Neuronal stem cell (in vitro differentiated cells): ENCODE data around the gene PAX7.

ENCODE experiments used
- DNase-seq: peaks from one replicate; pipeline ENCODE4 v3.0.0-alpha.2; 2013; ENCODE audit warnings: low spot score
- H2AFZ ChIP-seq: one replicate; pipeline ENCODE4 v1.6.1; 2013; ENCODE audit warnings: mild to moderate bottlenecking, low read length, inconsistent platforms
- H2AK5ac ChIP-seq: 2 replicates; pipeline ENCODE4 v1.6.1; 2013; ENCODE audit warnings: low read depth, mild to moderate bottlenecking, inconsistent platforms, low read length, moderate library complexity, mixed read lengths
- H2BK120ac ChIP-seq: 2 replicates; pipeline ENCODE4 v1.6.1; 2013; ENCODE audit warnings: low read depth, mild to moderate bottlenecking, inconsistent platforms, low read length, moderate library complexity, mixed read lengths
- H2BK12ac ChIP-seq: one replicate; pipeline ENCODE4 v1.6.1; 2013; ENCODE audit warnings: low read length, inconsistent platforms
- H2BK15ac ChIP-seq: 2 replicates; pipeline ENCODE4 v1.6.1; 2013; ENCODE audit warnings: mild to moderate bottlenecking, low read length, inconsistent platforms, mixed read lengths
- H2BK5ac ChIP-seq: one replicate; pipeline ENCODE4 v1.6.1; 2013; ENCODE audit warnings: inconsistent platforms, mild to moderate bottlenecking, low read length, moderate library complexity
- H3K14ac ChIP-seq: one replicate; pipeline ENCODE4 v1.6.1; 2013; ENCODE audit warnings: low read length, inconsistent platforms
- H3K18ac ChIP-seq: 2 replicates; pipeline ENCODE4 v1.6.1; 2013; ENCODE audit warnings: low read length, inconsistent platforms
- H3K23ac ChIP-seq: 2 replicates; pipeline ENCODE4 v1.6.1; 2013; ENCODE audit warnings: low read depth, mild to moderate bottlenecking, mixed read lengths, low read length, inconsistent platforms; ENCODE audit not compliant: poor library complexity
- H3K27ac ChIP-seq: replicated peaks from 3 replicates; pipeline ENCODE4 v1.5.1; 2013; ENCODE audit warnings: low read length, inconsistent platforms
- H3K27me3 ChIP-seq, 3 experiments: 2 replicates each; pipeline ENCODE4 v1.6.1; 2013; ENCODE audit warnings: low read length in 3 of 3, mild to moderate bottlenecking in 2 of 3, inconsistent platforms in 1 of 3, low read depth in 1 of 3, mixed read lengths in 1 of 3, moderate library complexity in 1 of 3; ENCODE audit not compliant: control insufficient read depth in 3 of 3, insufficient read depth in 3 of 3
- H3K36me3 ChIP-seq, 2 donors: replicated peaks in 1 of 2; 2 replicates each; pipeline ENCODE4 v1.6.1; 2013; ENCODE audit warnings: low read length in 2 of 2; ENCODE audit not compliant: control insufficient read depth in 2 of 2, insufficient read depth in 2 of 2
- H3K4ac ChIP-seq: 2 replicates; pipeline ENCODE4 v1.6.1; 2013; ENCODE audit warnings: inconsistent platforms, mild to moderate bottlenecking, low read length, moderate library complexity
- H3K4me1 ChIP-seq, 2 donors: 1 replicate in 1 of 2; 2 replicates in 1 of 2; pipeline ENCODE4 v1.6.1; 2013; ENCODE audit warnings: low read length in 2 of 2, low read depth in 1 of 2; ENCODE audit not compliant: control insufficient read depth in 2 of 2, insufficient read depth in 1 of 2
- H3K4me2 ChIP-seq: one replicate; pipeline ENCODE4 v1.6.1; 2013; ENCODE audit warnings: mild to moderate bottlenecking, low read length, inconsistent platforms; ENCODE audit not compliant: insufficient read depth, poor library complexity, severe bottlenecking
- H3K4me3 ChIP-seq, 2 donors: 2 replicates each; pipeline ENCODE4 v1.5.1; 2013; ENCODE audit warnings: low read length in 2 of 2, mild to moderate bottlenecking in 2 of 2, inconsistent platforms in 1 of 2, moderate library complexity in 1 of 2
- H3K79me1 ChIP-seq: one replicate; pipeline ENCODE4 v1.6.1; 2013; ENCODE audit warnings: low read depth, mild to moderate bottlenecking, inconsistent platforms, low read length, moderate library complexity
- H3K9ac ChIP-seq: one replicate; pipeline ENCODE4 v1.6.1; 2013; ENCODE audit warnings: mild to moderate bottlenecking, low read depth, low read length, inconsistent platforms; ENCODE audit not compliant: poor library complexity
- H3K9me3 ChIP-seq, 2 donors: replicated peaks in 1 of 2; 2 replicates each; pipeline versions ENCODE3 to v1.6.1; 2013; ENCODE audit warnings: low read length in 2 of 2, mild to moderate bottlenecking in 2 of 2, inconsistent platforms in 1 of 2, low read depth in 1 of 2, mixed read lengths in 1 of 2, moderate library complexity in 1 of 2; ENCODE audit not compliant: control insufficient read depth in 2 of 2, insufficient read depth in 1 of 2
- H4K8ac ChIP-seq: one replicate; pipeline ENCODE4 v1.6.1; 2013; ENCODE audit warnings: low read depth, mild to moderate bottlenecking, inconsistent platforms, low read length, moderate library complexity
- H4K91ac ChIP-seq: one replicate; pipeline ENCODE4 v1.6.1; 2013; ENCODE audit warnings: low read length, low read depth, mild to moderate bottlenecking, inconsistent platforms; ENCODE audit not compliant: poor library complexity
- WGBS, 2 donors: extraction: QIAGEN DNeasy Blood & Tissue Kit; methylation state at CpG; one replicate each; pipeline ENCODE4 v1.1.7; 2013; ENCODE audit warnings: missing lambda C conversion rate in 2 of 2, mixed read lengths in 1 of 2; ENCODE audit not compliant: insufficient read length in 2 of 2, insufficient replicate concordance in 1 of 2; ENCODE audit errors: extremely low coverage in 2 of 2; 5-methylcytosine and 5-hydroxymethylcytosine counted together

PAX7 gene

DNA sequence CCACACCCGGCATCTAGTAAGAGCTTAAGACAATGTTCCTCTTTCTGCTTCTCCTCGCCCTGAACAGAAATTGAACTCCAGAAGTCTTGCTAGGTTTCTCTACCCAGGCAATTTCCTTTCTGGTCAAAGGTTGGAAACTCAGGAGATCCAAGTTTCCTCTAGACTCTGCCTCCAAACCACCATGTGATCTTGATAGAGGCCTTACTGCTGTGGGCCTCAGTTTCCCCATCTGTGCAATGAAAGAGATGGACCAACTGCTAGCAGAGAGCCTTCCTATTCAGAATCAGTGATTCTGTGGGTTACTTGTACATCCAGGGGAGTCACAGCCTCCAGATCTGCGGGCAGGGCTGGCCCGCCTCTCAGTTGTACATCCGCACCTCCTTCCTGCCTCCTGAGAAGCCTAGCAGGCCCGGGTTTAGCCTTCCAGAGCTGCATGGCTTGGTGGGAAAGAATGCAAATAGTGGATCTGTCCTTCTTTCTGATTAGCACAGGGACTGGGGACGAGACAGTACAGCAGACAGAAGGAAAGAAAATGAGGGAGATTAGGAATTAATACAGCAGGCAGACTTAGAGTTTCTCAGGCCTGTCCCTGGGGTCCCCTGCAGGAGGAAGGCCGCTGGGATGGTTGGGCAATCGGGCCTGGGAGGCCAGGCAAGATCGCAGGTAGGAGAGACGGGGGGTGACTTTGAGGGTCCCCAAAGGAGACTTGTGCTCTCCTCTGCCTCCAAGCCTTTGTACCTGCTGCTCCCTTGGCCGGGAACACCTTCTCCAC is 83.9 kb downstream of the PAX7 start:
- Histone ChIP-seq H2AK5ac (no peak overlapping the region), H4K8ac (no peak overlapping the region), H2BK5ac (no peak overlapping the region), H3K27me3 (peaks cover 5 to 54% (median 35%) of the 10 kb centered on the region in 3 experiments), H3K4me2 (no peak overlapping the region), H3K4me1 (peaks cover 0 to 15% of the 10 kb centered on the region in 2 donors), H3K18ac (no peak overlapping the region), H2BK12ac (no peak overlapping the region), H3K9ac (no peak overlapping the region), H2AFZ (no peak overlapping the region), H3K36me3 (no peaks in the 10 kb centered on the region), H3K79me1 (no peaks in the 10 kb centered on the region), H3K4me3 (no peak overlapping the region), H3K9me3 (no peaks in the 10 kb centered on the region), H2BK120ac (no peak overlapping the region), H3K14ac (no peak overlapping the region), H3K4ac (no peak overlapping the region), H3K23ac (no peak overlapping the region), H4K91ac (no peak overlapping the region), H2BK15ac (no peak overlapping the region), H3K27ac (no peak overlapping the region)
- no peak for DNase-seq
- no CpG with 5 or more reads among the region's 12 CpGs for WGBS, 2 donors

GRCh38 chr1:18716112-18716784 is 85.6 kb downstream of the PAX7 start:
- H2BK12ac ChIP-seq: no peak overlapping the region
- H2BK15ac ChIP-seq: peak overlapping the region; percentile 17
- peak overlapping the region; percentile 11 for H2BK120ac ChIP-seq
- H3K36me3 ChIP-seq: no peaks in the 10 kb centered on the region
- H3K14ac ChIP-seq: no peak overlapping the region
- no peak overlapping the region for H3K27ac ChIP-seq
- H3K9ac ChIP-seq: no peak overlapping the region
- no peaks in the 10 kb centered on the region for H3K79me1 ChIP-seq
- H2AFZ ChIP-seq: no peak overlapping the region
- WGBS, 2 donors: no CpG with 5 or more reads among the region's 15 CpGs
- peak overlapping the region; percentile 81 for H3K4me2 ChIP-seq
- no peak overlapping the region for H3K4ac ChIP-seq
- H4K8ac ChIP-seq: no peak overlapping the region
- H3K27me3 ChIP-seq: peaks cover 5 to 63% (median 44%) of the 10 kb centered on the region in 3 experiments
- H3K4me1 ChIP-seq: peaks cover 0 to 20% of the 10 kb centered on the region in 2 donors
- H2AK5ac ChIP-seq: no peak overlapping the region
- no peaks in the 10 kb centered on the region for H3K9me3 ChIP-seq
- no peak for DNase-seq
- peak overlapping the region; percentile 39 for H3K18ac ChIP-seq
- H2BK5ac ChIP-seq: no peak overlapping the region
- H4K91ac ChIP-seq: no peak overlapping the region
- H3K23ac ChIP-seq: no peak overlapping the region
- H3K4me3 ChIP-seq: no peak overlapping the region

DNA sequence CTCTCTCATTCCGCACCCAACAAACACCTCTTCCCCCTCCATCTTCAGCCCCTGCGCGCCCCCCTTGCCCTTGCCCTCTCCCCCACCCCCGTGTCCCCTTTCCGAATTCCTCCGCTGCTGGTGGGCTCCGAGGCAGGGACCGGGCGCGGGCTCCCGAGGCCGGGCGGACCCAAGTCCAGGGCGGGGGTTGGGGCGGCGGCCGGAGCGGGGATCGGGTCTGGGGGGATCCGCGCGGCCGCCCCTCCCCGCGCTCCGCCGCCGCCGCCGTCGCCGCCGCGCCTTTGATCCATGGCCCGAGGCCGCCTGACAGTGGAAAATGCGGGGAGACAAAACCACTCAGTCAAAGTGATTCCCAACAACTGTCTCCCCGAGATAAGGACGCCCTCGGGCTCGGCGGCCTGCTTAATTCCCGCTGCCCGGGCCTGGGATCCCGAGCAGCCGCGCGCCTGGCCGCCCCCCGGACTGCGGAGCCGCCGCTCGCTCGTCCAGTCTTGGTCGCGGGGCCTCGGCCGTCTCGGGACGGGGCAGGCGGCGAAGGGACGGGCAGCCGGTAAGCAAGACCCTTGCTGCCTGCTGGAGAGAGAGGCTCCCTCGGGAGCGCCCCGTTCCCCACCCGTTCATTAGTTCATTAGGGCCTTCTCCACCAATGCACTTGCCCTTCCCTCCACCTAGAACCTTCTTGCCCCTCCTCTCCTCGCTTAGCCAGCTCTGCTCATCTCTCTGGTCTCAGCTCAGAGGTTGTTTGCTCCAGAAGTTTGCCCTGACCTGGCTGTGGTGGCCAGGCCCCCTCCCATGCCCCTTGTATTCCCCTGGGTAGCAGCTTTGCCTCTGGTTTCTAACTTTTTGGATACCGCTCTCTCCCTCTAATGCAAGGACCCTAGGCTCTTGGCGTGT is 86.4 kb downstream of the PAX7 start:
- Histone ChIP-seq H2AK5ac (peak overlapping the region; percentile 53), H3K23ac (no peak overlapping the region), H2BK120ac (no peak overlapping the region), H3K4me1 (peaks cover 0 to 21% of the 10 kb centered on the region in 2 donors), H3K9me3 (no peaks in the 10 kb centered on the region), H3K18ac (peak overlapping the region; percentile 86), H4K8ac (no peak overlapping the region), H2BK5ac (no peak overlapping the region), H3K36me3 (no peaks in the 10 kb centered on the region), H3K9ac (peak overlapping the region; percentile 45), H4K91ac (no peak overlapping the region), H3K4me3 (peak overlapping the region in 1 of 2 donors; percentile 62), H3K14ac (peak overlapping the region; percentile 33), H3K27ac (no peak overlapping the region), H2AFZ (peak overlapping the region; percentile 3), H3K4ac (no peak overlapping the region), H3K79me1 (no peaks in the 10 kb centered on the region), H2BK15ac (peak overlapping the region; percentile 19), H3K4me2 (peak overlapping the region; percentile 81), H2BK12ac (peak overlapping the region; percentile 95), H3K27me3 (peaks cover 5 to 71% (median 44%) of the 10 kb centered on the region in 3 experiments)
- no peak for DNase-seq
- WGBS, 2 donors: no CpG with 5 or more reads among the region's 72 CpGs
